DOHH2 (cell line): Measurements from ENCODE around the gene DENND1A.

ENCODE experiments used
- CTCF ChIP-seq: fragments of 200-600 bp; sonication (generic); IDR thresholded peaks from one replicate; pipeline ENCODE4 v1.5.1; 2014; ENCODE audit warnings: antibody characterized with exemption, mild to moderate bottlenecking, low read depth, low read length; ENCODE audit not compliant: poor library complexity, severe bottlenecking
- EZH2phosphoT487 ChIP-seq: fragments of 200-600 bp; sonication (generic); IDR thresholded peaks from 2 replicates; pipeline ENCODE4 v1.6.1; 2017; ENCODE audit warnings: borderline replicate concordance, mild to moderate bottlenecking, antibody characterized with exemption, low read length, moderate library complexity, mixed read lengths

DNA sequence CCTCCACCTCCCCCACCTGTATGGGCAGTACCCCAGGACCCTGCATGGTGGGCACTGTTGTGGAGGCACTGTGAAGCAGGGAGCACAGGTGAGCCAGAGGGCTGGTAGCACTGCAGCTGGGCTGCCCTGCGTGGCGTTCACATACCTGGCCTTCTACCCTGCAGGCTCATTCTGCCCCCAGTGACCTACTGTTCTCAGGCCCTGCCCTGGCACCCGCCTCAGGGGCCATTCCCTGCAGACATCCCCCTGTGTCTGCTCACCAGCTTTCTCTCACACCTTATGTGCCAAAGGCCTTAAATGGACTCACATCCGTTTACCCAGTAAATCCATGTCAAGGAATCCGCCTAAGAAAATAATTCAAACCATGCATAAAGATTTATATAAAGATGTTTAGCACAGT is 377.4 kb downstream of the DENND1A start:
- no peak for TF ChIP-seq CTCF
- TF ChIP-seq EZH2phosphoT487: no peak
